GM19438 (cell line): Measurements from ENCODE around the gene MTMR11.
A peak's percentile ranks its signal among the peaks of the same experiment; 100 is the strongest.
"Not testable (repeated sequence)": the region's sequence is repeated elsewhere in the genome, so short reads cannot be mapped to it uniquely, and the experiment has no call there.

Experiments
- ATAC-seq: cut with Tn5 transposase; IDR thresholded peaks from one replicate; pipeline ENCODE4 v1.9.1; 2021; ENCODE audit warnings: low read depth; ENCODE audit not compliant: unreplicated experiment

Gene MTMR11

DNA sequence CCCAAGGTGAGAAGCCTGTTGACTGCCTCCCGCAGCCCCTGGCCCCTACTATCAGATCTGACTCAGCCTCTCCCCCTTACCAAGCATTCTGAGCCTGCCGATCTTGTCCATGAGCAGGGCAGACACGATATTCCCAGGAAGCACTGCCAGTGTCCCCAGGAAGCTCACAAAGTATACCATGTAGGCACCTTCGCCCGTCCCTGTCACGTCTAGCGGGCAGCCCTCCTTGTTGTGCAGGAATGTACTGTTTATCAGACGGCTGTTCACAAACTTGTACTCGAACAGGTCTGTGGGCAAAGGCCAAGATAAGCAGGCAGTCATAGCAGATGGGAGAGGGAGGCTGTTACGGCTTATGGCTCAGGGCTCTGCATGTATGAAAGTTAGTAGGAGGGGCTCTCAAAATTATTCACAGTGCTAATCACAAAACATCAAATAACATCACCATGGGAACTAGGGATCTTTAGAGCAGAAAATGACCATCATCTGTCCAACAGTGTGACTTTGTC, 30.1 kb downstream of the MTMR11 start:
- ATAC-seq, result no peak

GRCh38 chr1:149903836-149904491, 32.7 kb downstream of the MTMR11 start:
- no peak for ATAC-seq

DNA sequence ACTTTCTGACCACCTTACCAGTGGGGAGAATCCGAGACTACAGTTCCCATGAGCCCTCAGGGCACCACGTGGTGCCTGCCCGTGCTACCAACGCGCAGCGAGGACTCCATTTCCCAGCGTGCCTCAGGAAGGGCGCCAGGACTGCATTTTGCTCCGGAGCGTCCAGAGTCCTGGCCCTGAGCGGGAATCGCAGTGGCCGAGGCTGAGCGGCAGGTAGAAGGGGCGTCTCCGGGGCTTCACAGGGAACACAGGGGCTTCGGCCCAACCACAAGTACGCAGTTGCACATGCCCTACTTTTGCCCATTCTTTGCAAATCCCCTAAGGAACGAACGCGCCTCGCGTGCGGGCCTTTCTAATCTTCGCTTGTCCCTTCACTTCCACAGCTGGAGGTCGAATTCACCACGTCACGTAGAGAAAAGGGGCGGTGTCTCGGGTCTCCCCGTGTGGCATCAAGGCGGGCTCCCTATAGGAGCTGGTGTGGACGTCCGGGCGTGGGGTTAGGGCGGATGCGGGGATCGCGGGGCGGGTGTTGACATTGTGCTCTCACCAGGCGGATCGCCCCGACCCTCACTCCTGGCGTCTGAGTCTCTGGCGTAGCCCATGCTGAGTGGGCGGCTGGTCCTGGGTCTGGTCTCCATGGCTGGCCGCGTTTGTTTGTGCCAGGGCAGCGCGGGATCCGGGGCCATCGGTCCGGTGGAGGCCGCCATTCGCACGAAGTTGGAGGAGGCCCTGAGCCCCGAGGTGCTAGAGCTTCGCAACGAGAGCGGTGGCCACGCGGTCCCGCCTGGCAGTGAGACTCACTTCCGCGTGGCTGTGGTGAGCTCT, 37.0 kb downstream of the MTMR11 start, which contains the start of gene BOLA1:
Gene BOLA1 (plus strand): TSS at position 109 of the 825 bp plus-strand sequence. CDS start 492 bp downstream, at position 601.
- peak; percentile 95 for ATAC-seq

DNA sequence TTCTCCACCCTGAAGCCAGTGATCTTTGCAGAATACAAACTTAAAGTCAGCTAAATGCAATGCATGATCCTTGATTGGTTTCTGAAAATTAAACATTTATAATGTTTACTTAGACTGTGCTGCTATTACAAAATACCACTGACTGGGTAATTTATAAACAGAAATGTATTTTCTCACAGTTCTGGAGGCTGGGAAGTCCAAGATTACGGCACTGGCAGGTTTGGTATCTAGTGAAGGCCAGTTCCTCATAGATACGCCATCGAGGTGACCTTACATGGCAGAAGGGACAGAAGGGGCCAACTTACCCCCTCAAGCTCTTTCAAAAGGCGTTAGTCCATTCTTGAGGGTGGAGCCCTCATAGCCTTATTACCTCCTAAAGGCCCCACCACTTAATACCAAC, 40.1 kb downstream of the MTMR11 start:
- ATAC-seq, result no peak

GRCh38 chr1:149888999-149889289, 47.7 kb downstream of the MTMR11 start:
- ATAC-seq, result no peak

DNA sequence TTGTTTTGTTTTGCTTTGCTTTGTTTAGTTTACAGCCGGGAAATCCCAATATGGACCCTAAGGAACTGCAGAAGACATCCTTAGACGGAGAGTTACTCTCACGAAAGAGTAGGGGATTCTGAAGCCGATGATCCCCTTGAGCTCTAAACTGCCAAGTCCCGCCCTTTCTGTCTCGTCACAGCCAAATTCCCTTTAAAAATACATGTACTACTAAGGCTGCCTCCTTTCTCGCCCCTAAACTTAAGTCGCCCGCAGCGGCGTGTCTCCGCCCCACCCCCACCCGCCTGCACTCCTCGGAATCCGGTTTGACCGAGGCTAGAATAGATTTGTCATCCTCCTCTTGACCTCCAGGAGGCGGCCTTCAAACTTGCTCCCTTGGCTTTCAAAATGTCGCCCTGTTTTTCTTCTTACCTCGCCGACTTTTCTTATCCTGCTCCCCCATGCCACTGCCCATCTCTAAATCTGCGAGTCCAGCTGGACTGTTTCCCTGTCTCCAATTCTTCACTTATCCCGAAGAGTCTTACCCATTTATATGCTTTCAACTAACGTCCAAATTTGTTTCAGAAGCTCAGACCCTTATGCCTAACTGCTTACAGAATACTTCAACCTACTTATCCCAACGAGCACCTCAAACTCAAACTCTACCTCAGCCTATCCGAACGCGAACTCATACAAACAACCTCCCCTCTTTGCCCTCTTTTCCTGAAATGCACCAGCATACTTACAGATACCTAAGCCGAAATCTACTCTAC, 48.3 kb downstream of the MTMR11 start:
- no peak for ATAC-seq

DNA sequence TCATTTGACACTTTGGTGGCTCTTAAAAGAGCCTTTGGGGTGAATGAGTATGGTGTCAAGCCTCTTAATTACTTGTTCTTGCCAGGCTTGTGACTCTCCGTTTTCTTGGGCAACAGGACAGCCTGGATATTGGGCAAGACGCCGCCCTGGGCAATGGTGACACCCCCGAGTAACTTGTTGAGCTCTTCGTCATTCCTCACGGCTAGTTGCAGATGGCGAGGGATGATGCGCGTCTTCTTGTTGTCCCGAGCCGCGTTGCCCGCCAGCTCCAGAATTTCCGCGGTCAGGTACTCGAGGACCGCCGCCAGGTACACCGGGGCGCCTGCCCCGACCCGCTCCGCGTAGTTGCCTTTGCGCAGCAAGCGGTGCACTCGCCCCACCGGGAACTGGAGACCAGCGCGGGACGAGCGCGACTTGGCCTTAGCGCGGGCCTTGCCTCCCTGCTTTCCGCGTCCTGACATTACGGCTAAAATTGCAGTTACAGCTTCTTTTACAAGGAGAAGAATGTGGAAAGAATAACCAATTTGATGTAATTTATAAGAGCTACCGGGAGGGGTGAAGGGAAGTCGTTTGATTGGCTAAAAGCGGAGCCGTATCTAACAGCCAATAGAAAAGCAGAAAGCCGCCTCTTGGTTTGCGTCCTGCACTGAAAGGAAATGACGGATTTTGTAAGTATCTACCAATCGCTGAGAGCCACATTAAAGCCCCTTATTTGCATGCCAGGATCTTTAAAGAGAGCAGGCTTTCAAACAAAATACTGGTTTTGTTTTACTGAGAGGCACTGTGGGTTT, 49.0 kb downstream of the MTMR11 start:
- ATAC-seq, result peak; percentile 55

- not testable (repeated sequence) for ATAC-seq
These were observed 49.6 kb downstream of the MTMR11 start for GRCh38 chr1:149887196-149887455.

DNA sequence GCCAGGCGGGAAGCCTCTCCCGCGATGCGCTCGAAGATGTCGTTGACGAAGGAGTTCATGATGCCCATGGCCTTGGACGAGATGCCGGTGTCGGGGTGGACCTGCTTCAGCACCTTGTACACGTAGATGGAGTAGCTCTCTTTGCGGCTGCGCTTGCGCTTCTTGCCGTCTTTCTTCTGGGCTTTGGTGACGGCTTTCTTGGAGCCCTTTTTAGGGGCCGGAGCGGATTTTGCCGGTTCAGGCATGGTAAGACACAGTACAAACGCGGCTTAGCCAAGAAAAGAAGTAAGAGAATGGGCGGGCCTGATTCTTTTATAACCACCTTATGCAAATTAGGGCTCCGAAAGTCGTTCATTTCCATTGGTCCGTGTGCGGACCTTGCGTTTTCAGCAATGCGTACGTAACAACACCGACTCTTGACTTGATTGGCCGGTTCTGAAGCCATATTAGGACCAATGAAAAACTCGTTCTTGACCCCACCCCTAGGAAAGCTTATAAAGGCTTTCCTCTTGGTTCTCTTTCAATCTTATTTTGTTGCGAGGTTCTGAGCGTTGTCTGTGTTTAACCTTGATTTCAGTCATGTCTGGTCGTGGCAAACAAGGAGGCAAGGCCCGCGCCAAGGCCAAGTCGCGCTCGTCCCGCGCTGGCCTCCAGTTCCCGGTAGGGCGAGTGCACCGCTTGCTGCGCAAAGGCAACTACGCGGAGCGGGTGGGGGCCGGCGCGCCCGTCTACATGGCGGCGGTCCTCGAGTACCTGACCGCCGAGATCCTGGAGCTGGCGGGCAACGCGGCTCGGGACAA, 50.1 kb downstream of the MTMR11 start:
- peak; percentile 51 for ATAC-seq

GRCh38 chr1:149886121-149886395, 50.6 kb downstream of the MTMR11 start:
- ATAC-seq, result not testable (repeated sequence)

DNA sequence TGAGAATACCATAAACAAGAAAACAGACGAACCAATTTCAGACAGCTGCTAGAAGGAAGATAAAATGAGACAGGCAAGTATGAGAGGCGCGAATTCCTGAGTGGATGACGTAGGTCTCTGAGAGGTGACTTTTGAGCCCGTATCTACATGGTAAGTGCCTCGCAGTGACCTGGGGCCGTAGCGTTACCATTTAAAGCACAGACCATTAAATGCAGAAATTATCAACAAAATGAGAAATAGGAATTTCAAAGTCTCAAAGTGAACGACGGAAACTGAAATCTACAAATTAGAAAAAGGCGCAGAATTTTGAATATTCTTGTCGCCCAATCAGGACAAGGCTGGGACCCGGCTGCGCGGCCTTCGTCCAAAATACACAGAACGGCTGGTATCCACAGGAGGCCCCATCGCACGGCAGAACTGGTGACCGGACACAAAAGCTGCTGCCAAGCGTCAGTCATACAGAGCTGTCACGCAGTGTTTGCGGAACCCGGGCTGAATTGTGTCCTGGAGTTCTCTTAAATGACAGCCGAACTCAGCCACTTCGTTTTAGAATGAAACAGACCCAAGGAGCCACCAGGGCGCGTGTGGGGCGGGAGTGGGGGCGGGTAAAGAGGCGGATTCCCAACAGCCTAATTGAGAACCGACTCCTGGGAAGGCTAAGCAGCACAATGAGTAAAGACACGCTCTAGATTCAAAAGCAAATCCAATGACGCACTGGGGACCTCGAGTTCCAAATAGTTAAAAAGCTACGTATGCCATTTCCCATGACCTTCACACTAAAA, 51.1 kb downstream of the MTMR11 start:
- ATAC-seq, result no peak

- ATAC-seq, result no peak
These were observed 52.0 kb downstream of the MTMR11 start for GRCh38 chr1:149884433-149885338.

GRCh38 chr1:149883598-149884247, 53.0 kb downstream of the MTMR11 start:
- no peak for ATAC-seq

- no peak for ATAC-seq
These were observed 54.8 kb downstream of the MTMR11 start for GRCh38 chr1:149881876-149882275.

- ATAC-seq, result no peak
These were observed 57.1 kb downstream of the MTMR11 start for GRCh38 chr1:149879556-149879955.
